ENCODE data around the gene PARVA.

Gene PARVA

GRCh38 chr11:12389676-12390657, 12.6 kb downstream of the PARVA start:
- no peak for TF ChIP-seq CTCF (IDR thresholded peaks at IDR 0.05; ENCODE audit: low read depth, low read length)
- no peak overlapping the region for H3K4me3 ChIP-seq (ENCODE audit: low read depth, low read length)

- TF ChIP-seq CTCF (IDR thresholded peaks at IDR 0.05; ENCODE audit: low read depth, low read length) = no peak
- no peak overlapping the region for H3K4me3 ChIP-seq (ENCODE audit: low read depth, low read length)
Observed at GRCh38 chr11:12390687-12391110, 13.3 kb downstream of the PARVA start.

GRCh38 chr11:12392672-12393071, 15.3 kb downstream of the PARVA start:
- no peak for TF ChIP-seq CTCF (IDR thresholded peaks at IDR 0.05; ENCODE audit: low read depth, low read length)
- no peak overlapping the region for H3K4me3 ChIP-seq (ENCODE audit: low read depth, low read length)

- H3K4me3 ChIP-seq (ENCODE audit: low read depth, low read length) = no peak overlapping the region
- no peak for TF ChIP-seq CTCF (IDR thresholded peaks at IDR 0.05; ENCODE audit: low read depth, low read length)
Observed at GRCh38 chr11:12393691-12394090, 16.3 kb downstream of the PARVA start.

- no peak for TF ChIP-seq CTCF (IDR thresholded peaks at IDR 0.05; ENCODE audit: low read depth, low read length)
- H3K4me3 ChIP-seq (ENCODE audit: low read depth, low read length) = no peak overlapping the region
Observed at GRCh38 chr11:12394601-12395000, 17.2 kb downstream of the PARVA start.

- no peak for TF ChIP-seq CTCF (IDR thresholded peaks at IDR 0.05; ENCODE audit: low read depth, low read length)
- no peak overlapping the region for H3K4me3 ChIP-seq (ENCODE audit: low read depth, low read length)
Observed at GRCh38 chr11:12395333-12395732, 18.0 kb downstream of the PARVA start.

- H3K4me3 ChIP-seq (ENCODE audit: low read depth, low read length) = no peak overlapping the region
- no peak for TF ChIP-seq CTCF (IDR thresholded peaks at IDR 0.05; ENCODE audit: low read depth, low read length)
Observed at GRCh38 chr11:12397931-12398334, 20.6 kb downstream of the PARVA start.

Data from WI38 (cell line).